Activated T-cell treated with anti-CD3 and anti-CD28 coated beads for 48 hours (primary cell): ENCODE data around the gene CCNY.
"Not testable (repeated sequence)": the region's sequence is repeated elsewhere in the genome, so short reads cannot be mapped to it uniquely, and the experiment has no call there.

ENCODE experiments used
- DNase-seq: peaks from one replicate; pipeline ENCODE4 v3.0.0-alpha.2; 2020; ENCODE audit warnings: low read depth

Gene CCNY

GRCh38 chr10:35520996-35521395 is 184.7 kb downstream of the CCNY start:
- DNase-seq, result no peak

- DNase-seq, result no peak
Observed at GRCh38 chr10:35523670-35524225, 187.4 kb downstream of the CCNY start.

- no peak for DNase-seq
Observed at GRCh38 chr10:35526746-35527145, 190.4 kb downstream of the CCNY start.

GRCh38 chr10:35532141-35532540 is 195.8 kb downstream of the CCNY start:
- DNase-seq, result no peak

- DNase-seq, result no peak
Observed at GRCh38 chr10:35533565-35533964, 197.3 kb downstream of the CCNY start.

GRCh38 chr10:35535136-35535535 is 198.8 kb downstream of the CCNY start:
- no peak for DNase-seq

- DNase-seq, result no peak
Observed at GRCh38 chr10:35536789-35537188, 200.5 kb downstream of the CCNY start.

GRCh38 chr10:35537925-35538324 is 201.6 kb downstream of the CCNY start:
- DNase-seq, result not testable (repeated sequence)

- no peak for DNase-seq
Observed at GRCh38 chr10:35540296-35541164, 204.2 kb downstream of the CCNY start.

GRCh38 chr10:35541720-35542119 is 205.4 kb downstream of the CCNY start:
- DNase-seq, result no peak

- no peak for DNase-seq
Observed at GRCh38 chr10:35542303-35542702, 206.0 kb downstream of the CCNY start.

- DNase-seq, result no peak
Observed at GRCh38 chr10:35545079-35545657, 208.9 kb downstream of the CCNY start.

GRCh38 chr10:35545878-35546590 is 209.7 kb downstream of the CCNY start:
- no peak for DNase-seq

GRCh38 chr10:35546824-35547225 is 210.5 kb downstream of the CCNY start:
- no peak for DNase-seq

- DNase-seq, result no peak
Observed at GRCh38 chr10:35552650-35553342, 216.5 kb downstream of the CCNY start.

- DNase-seq, result no peak
Observed at GRCh38 chr10:35554036-35554435, 217.7 kb downstream of the CCNY start.

GRCh38 chr10:35554461-35555056 is 218.2 kb downstream of the CCNY start:
- no peak for DNase-seq

GRCh38 chr10:35555962-35556930 is 219.9 kb downstream of the CCNY start:
- DNase-seq, result no peak

- no peak for DNase-seq
Observed at GRCh38 chr10:35558276-35558675, 222.0 kb downstream of the CCNY start.

- DNase-seq, result no peak
Observed at GRCh38 chr10:35559416-35559815, 223.1 kb downstream of the CCNY start.
